ENCODE measurements around the gene KCNG2. TPM values are rescaled to one million over a fixed set of nuclear protein-coding genes. Genes with fewer than 3 reads are reported as not detected.
A peak's percentile ranks its signal among the peaks of the same experiment; 100 is the strongest.

KCNG2 gene
- total RNA-seq, 1 donor from 2014 or later = 0.52 TPM

GRCh38 chr18:79941473-79942119, 143.9 kb downstream of the KCNG2 start:
- Histone ChIP-seq H3K27ac (ENCODE audit: low read depth, low read length) (no peak overlapping the region), H3K27me3 (ENCODE audit: control insufficient read depth in 3 of 3, insufficient read depth in 3 of 3, low read length in 3 of 3) (no peaks in the 10 kb centered on the region), H3K9me3 (ENCODE audit: control insufficient read depth in 3 of 3, low read length in 3 of 3) (no peaks in the 10 kb centered on the region), H3K4me3 (ENCODE audit: low read length in 3 of 3) (no peak overlapping the region), H3K4me1 (ENCODE audit: control insufficient read depth in 3 of 3, insufficient read depth in 3 of 3, low read length in 3 of 3) (peaks cover 21 to 51% (median 21%) of the 10 kb centered on the region in 3 donors), H3K36me3 (ENCODE audit: control insufficient read depth in 3 of 3, insufficient read depth in 3 of 3, low read length in 3 of 3) (peaks cover 17 to 32% (median 29%) of the 10 kb centered on the region in 3 donors), H3K9ac (ENCODE audit: low read depth in 1 of 3, low read length in 3 of 3) (peak overlapping the region in 1 of 3 donors; percentile 33)

GRCh38 chr18:79942211-79942610, 144.5 kb downstream of the KCNG2 start:
- Histone ChIP-seq H3K36me3 (ENCODE audit: control insufficient read depth in 3 of 3, insufficient read depth in 3 of 3, low read length in 3 of 3) (peaks cover 19 to 30% (median 29%) of the 10 kb centered on the region in 3 donors), H3K4me3 (ENCODE audit: low read length in 3 of 3) (no peak overlapping the region), H3K4me1 (ENCODE audit: control insufficient read depth in 3 of 3, insufficient read depth in 3 of 3, low read length in 3 of 3) (peaks cover 25 to 56% (median 26%) of the 10 kb centered on the region in 3 donors), H3K27me3 (ENCODE audit: control insufficient read depth in 3 of 3, insufficient read depth in 3 of 3, low read length in 3 of 3) (no peaks in the 10 kb centered on the region), H3K27ac (ENCODE audit: low read depth, low read length) (no peak overlapping the region), H3K9ac (ENCODE audit: low read depth in 1 of 3, low read length in 3 of 3) (no peak overlapping the region), H3K9me3 (ENCODE audit: control insufficient read depth in 3 of 3, low read length in 3 of 3) (no peaks in the 10 kb centered on the region)

GRCh38 chr18:79942786-79943607, 145.3 kb downstream of the KCNG2 start:
- Histone ChIP-seq H3K27me3 (ENCODE audit: control insufficient read depth in 3 of 3, insufficient read depth in 3 of 3, low read length in 3 of 3) (no peaks in the 10 kb centered on the region), H3K4me1 (ENCODE audit: control insufficient read depth in 3 of 3, insufficient read depth in 3 of 3, low read length in 3 of 3) (peaks cover 31 to 62% (median 31%) of the 10 kb centered on the region in 3 donors), H3K9me3 (ENCODE audit: control insufficient read depth in 3 of 3, low read length in 3 of 3) (no peaks in the 10 kb centered on the region), H3K9ac (ENCODE audit: low read depth in 1 of 3, low read length in 3 of 3) (no peak overlapping the region), H3K36me3 (ENCODE audit: control insufficient read depth in 3 of 3, insufficient read depth in 3 of 3, low read length in 3 of 3) (peaks cover 19 to 26% (median 25%) of the 10 kb centered on the region in 3 donors), H3K4me3 (ENCODE audit: low read length in 3 of 3) (no peak overlapping the region), H3K27ac (ENCODE audit: low read depth, low read length) (no peak overlapping the region)

- no peaks in the 10 kb centered on the region for H3K27me3 ChIP-seq (ENCODE audit: control insufficient read depth in 3 of 3, insufficient read depth in 3 of 3, low read length in 3 of 3)
- H3K4me1 ChIP-seq (ENCODE audit: control insufficient read depth in 3 of 3, insufficient read depth in 3 of 3, low read length in 3 of 3) = peaks cover 37 to 68% (median 37%) of the 10 kb centered on the region in 3 donors
Observed at GRCh38 chr18:79943608-79944125, 145.9 kb downstream of the KCNG2 start.

GRCh38 chr18:79944126-79944731, 146.5 kb downstream of the KCNG2 start:
- no peak overlapping the region for H3K4me3 ChIP-seq (ENCODE audit: low read length in 3 of 3)
- no peaks in the 10 kb centered on the region for H3K9me3 ChIP-seq (ENCODE audit: control insufficient read depth in 3 of 3, low read length in 3 of 3)
- H3K36me3 ChIP-seq (ENCODE audit: control insufficient read depth in 3 of 3, insufficient read depth in 3 of 3, low read length in 3 of 3) = peaks cover 23 to 31% (median 30%) of the 10 kb centered on the region in 3 donors
- H3K27ac ChIP-seq (ENCODE audit: low read depth, low read length) = no peak overlapping the region
- no peaks in the 10 kb centered on the region for H3K27me3 ChIP-seq (ENCODE audit: control insufficient read depth in 3 of 3, insufficient read depth in 3 of 3, low read length in 3 of 3)
- peaks cover 42 to 74% (median 42%) of the 10 kb centered on the region in 3 donors for H3K4me1 ChIP-seq (ENCODE audit: control insufficient read depth in 3 of 3, insufficient read depth in 3 of 3, low read length in 3 of 3)
- H3K9ac ChIP-seq (ENCODE audit: low read depth in 1 of 3, low read length in 3 of 3) = no peak overlapping the region

More at GRCh38 chr18:79943608-79944125, 145.9 kb downstream of the KCNG2 start:
- Histone ChIP-seq H3K27ac (ENCODE audit: low read depth, low read length) (no peak overlapping the region), H3K36me3 (ENCODE audit: control insufficient read depth in 3 of 3, insufficient read depth in 3 of 3, low read length in 3 of 3) (peaks cover 19 to 26% (median 26%) of the 10 kb centered on the region in 3 donors), H3K9ac (ENCODE audit: low read depth in 1 of 3, low read length in 3 of 3) (no peak overlapping the region), H3K9me3 (ENCODE audit: control insufficient read depth in 3 of 3, low read length in 3 of 3) (no peaks in the 10 kb centered on the region), H3K4me3 (ENCODE audit: low read length in 3 of 3) (no peak overlapping the region)

- Histone ChIP-seq H3K9me3 (ENCODE audit: control insufficient read depth in 3 of 3, low read length in 3 of 3) (no peaks in the 10 kb centered on the region), H3K4me3 (ENCODE audit: low read length in 3 of 3) (no peak overlapping the region), H3K9ac (ENCODE audit: low read depth in 1 of 3, low read length in 3 of 3) (peak overlapping the region in 2 of 3 donors; percentile 65 to 71), H3K4me1 (ENCODE audit: control insufficient read depth in 3 of 3, insufficient read depth in 3 of 3, low read length in 3 of 3) (peaks cover 46 to 77% (median 47%) of the 10 kb centered on the region in 3 donors), H3K36me3 (ENCODE audit: control insufficient read depth in 3 of 3, insufficient read depth in 3 of 3, low read length in 3 of 3) (peaks cover 23 to 31% (median 30%) of the 10 kb centered on the region in 3 donors), H3K27me3 (ENCODE audit: control insufficient read depth in 3 of 3, insufficient read depth in 3 of 3, low read length in 3 of 3) (no peaks in the 10 kb centered on the region), H3K27ac (ENCODE audit: low read depth, low read length) (no peak overlapping the region)
Observed at GRCh38 chr18:79944746-79945117, 147.0 kb downstream of the KCNG2 start.

- H3K36me3 ChIP-seq (ENCODE audit: control insufficient read depth in 3 of 3, insufficient read depth in 3 of 3, low read length in 3 of 3) = peaks cover 23 to 31% (median 29%) of the 10 kb centered on the region in 3 donors
- peaks cover 53 to 82% (median 54%) of the 10 kb centered on the region in 3 donors for H3K4me1 ChIP-seq (ENCODE audit: control insufficient read depth in 3 of 3, insufficient read depth in 3 of 3, low read length in 3 of 3)
- no peaks in the 10 kb centered on the region for H3K9me3 ChIP-seq (ENCODE audit: control insufficient read depth in 3 of 3, low read length in 3 of 3)
- no peaks in the 10 kb centered on the region for H3K27me3 ChIP-seq (ENCODE audit: control insufficient read depth in 3 of 3, insufficient read depth in 3 of 3, low read length in 3 of 3)
- H3K27ac ChIP-seq (ENCODE audit: low read depth, low read length) = no peak overlapping the region
- H3K4me3 ChIP-seq (ENCODE audit: low read length in 3 of 3) = no peak overlapping the region
- H3K9ac ChIP-seq (ENCODE audit: low read depth in 1 of 3, low read length in 3 of 3) = peak overlapping the region in 2 of 3 donors; percentile 65 to 71
Observed at GRCh38 chr18:79945118-79946042, 147.6 kb downstream of the KCNG2 start.

GRCh38 chr18:79947054-79947755, 149.5 kb downstream of the KCNG2 start:
- Histone ChIP-seq H3K36me3 (ENCODE audit: control insufficient read depth in 3 of 3, insufficient read depth in 3 of 3, low read length in 3 of 3) (peaks cover 16 to 21% (median 16%) of the 10 kb centered on the region in 3 donors), H3K4me1 (ENCODE audit: control insufficient read depth in 3 of 3, insufficient read depth in 3 of 3, low read length in 3 of 3) (peaks cover 50 to 71% (median 53%) of the 10 kb centered on the region in 3 donors), H3K9ac (ENCODE audit: low read depth in 1 of 3, low read length in 3 of 3) (peak overlapping the region in 1 of 3 donors; percentile 41), H3K9me3 (ENCODE audit: control insufficient read depth in 3 of 3, low read length in 3 of 3) (no peaks in the 10 kb centered on the region), H3K4me3 (ENCODE audit: low read length in 3 of 3) (no peak overlapping the region), H3K27me3 (ENCODE audit: control insufficient read depth in 3 of 3, insufficient read depth in 3 of 3, low read length in 3 of 3) (no peaks in the 10 kb centered on the region), H3K27ac (ENCODE audit: low read depth, low read length) (no peak overlapping the region)

All from skeletal muscle tissue (tissue), 4 donors.